GM12878 (cell line): ENCODE results near the gene NHLRC3. TPM values are rescaled to one million over a fixed set of nuclear protein-coding genes. Genes with fewer than 3 reads are reported as not detected.
"Not testable (repeated sequence)": the region's sequence is repeated elsewhere in the genome, so short reads cannot be mapped to it uniquely, and the experiment has no call there.

ENCODE experiments used
- ATAC-seq: fragments of 200-7000 bp; cut with Tn5 transposase; 3 replicates; pipeline ENCODE4 v1.9.1; 2020; ENCODE audit warnings: mild to moderate bottlenecking, moderate library complexity
- BruUV-seq: library from RNA; stranded (reverse); fragments of 400-500 nt; replicated peaks from 2 replicates; lab custom pipeline; 2021; lab: Mats Ljungman, UMichigan
- CTCF ChIA-PET: fragments of 300-600 bp; sonication (Branson Sonifier 250); formaldehyde crosslinking; extraction: SDS; loops from one replicate; lab custom pipeline; 2021; ENCODE audit warnings: inconsistent platforms; lab: Yijun Ruan, JAX
- POLR2A ChIA-PET: fragments of 350-600 bp; formaldehyde crosslinking; extraction: SDS; loops from one replicate; lab custom pipeline; 2021; ENCODE audit warnings: inconsistent platforms; lab: Charles Lee
- RAD21 ChIA-PET: fragments of 300-600 bp; sonication (Branson Sonifier 250); formaldehyde crosslinking; loops from one replicate; lab custom pipeline; 2023; ENCODE audit warnings: antibody characterized with exemption; ENCODE audit not compliant: unreplicated experiment; lab: Charles Lee
- SMC1A ChIA-PET: fragments of 300-600 bp; sonication (Branson Sonifier 250); formaldehyde crosslinking; loops from one replicate; lab custom pipeline; 2023; ENCODE audit not compliant: unreplicated experiment, uncharacterized antibody; lab: Charles Lee
- DNase-seq: peaks from one replicate; pipeline ENCODE4 v3.0.0-alpha.2; 2011; ENCODE audit warnings: low read depth, low spot score
- FAIRE-seq: peaks from 3 replicates; lab custom pipeline; 2011; peaks lifted over from hg19 to GRCh38; lab: Jason Lieb, UNC
- H2AFZ ChIP-seq: 2 replicates; pipeline ENCODE4 v1.6.0; 2011; ENCODE audit warnings: low read depth, low read length, control low read depth; ENCODE audit not compliant: control insufficient read depth
- H3K27ac ChIP-seq: 2 replicates; pipeline ENCODE4 v1.5.1; 2011; ENCODE audit warnings: control low read depth; ENCODE audit not compliant: control insufficient read depth, insufficient read depth
- H3K27me3 ChIP-seq, 2 experiments: replicated peaks in 1 of 2; 2 replicates each; pipeline versions ENCODE4 v1.6.0 to v1.6.1; 2011; ENCODE audit warnings: low read length in 1 of 2; ENCODE audit not compliant: control insufficient read depth in 2 of 2, insufficient read depth in 2 of 2
- H3K36me3 ChIP-seq, 2 experiments: 2 replicates each; pipeline ENCODE4 v1.5.1; 2011; ENCODE audit warnings: low read length in 1 of 2; ENCODE audit not compliant: control insufficient read depth in 2 of 2, insufficient read depth in 2 of 2
- H3K4me1 ChIP-seq: 2 replicates; pipeline ENCODE4 v1.6.1; 2011; ENCODE audit warnings: mild to moderate bottlenecking, low read length, moderate library complexity, mixed read lengths; ENCODE audit not compliant: control insufficient read depth, insufficient read depth
- H3K4me2 ChIP-seq: 2 replicates; pipeline ENCODE4 v1.6.0; 2011; ENCODE audit warnings: control low read depth; ENCODE audit not compliant: control insufficient read depth, insufficient read depth
- H3K4me3 ChIP-seq: fragments of 200-600 bp; sonication (generic); 2 replicates; pipeline ENCODE4 v1.5.1; 2016
- H3K79me2 ChIP-seq: 2 replicates; pipeline ENCODE4 v1.6.0; 2011; ENCODE audit warnings: low read length; ENCODE audit not compliant: control insufficient read depth, insufficient read depth
- H3K9ac ChIP-seq: 2 replicates; pipeline ENCODE4 v1.8.0; 2011; ENCODE audit warnings: low read length, control low read depth, mixed read lengths; ENCODE audit not compliant: control insufficient read depth, insufficient read depth
- H3K9me3 ChIP-seq: replicated peaks from 3 replicates; pipeline ENCODE4 v1.5.1; 2011; ENCODE audit warnings: mild to moderate bottlenecking, low read length; ENCODE audit not compliant: control insufficient read depth, insufficient read depth
- H4K20me1 ChIP-seq: 2 replicates; pipeline ENCODE4 v1.6.0; 2011; ENCODE audit not compliant: control insufficient read depth, insufficient read depth
- ASH2L ChIP-seq: fragments of 300-600, 200-600 bp; sonication (generic); IDR thresholded peaks from 2 replicates; pipeline ENCODE4 v1.6.1; 2017; ENCODE audit warnings: low read depth, mild to moderate bottlenecking, borderline replicate concordance
- ATF2 ChIP-seq: IDR thresholded peaks from 2 replicates; pipeline ENCODE4 v1.6.1; 2012; ENCODE audit warnings: low read length, inconsistent platforms
- BMI1 ChIP-seq: fragments of 450-650 bp; IDR thresholded peaks from 2 replicates; pipeline ENCODE4 v1.6.1; 2016; ENCODE audit warnings: mild to moderate bottlenecking, moderate library complexity, borderline replicate concordance
- CREB1 ChIP-seq: IDR thresholded peaks from 2 replicates; pipeline ENCODE4 v1.6.1; 2012; ENCODE audit warnings: low read depth, mild to moderate bottlenecking, inconsistent platforms
- EP300 ChIP-seq, 2 experiments: fragments of 150-350 bp in 1 of 2; IDR thresholded peaks; 2 replicates each; pipeline ENCODE4 v1.6.1; 2011 to 2012; ENCODE audit warnings: low read depth in 2 of 2, low read length in 2 of 2, borderline replicate concordance in 1 of 2, improper control_type of control experiment in 1 of 2, inconsistent platforms in 1 of 2; ENCODE audit not compliant: control insufficient read depth in 1 of 2
- ETV6 ChIP-seq, 2 experiments: fragments of 450-650 bp in 1 of 2; IDR thresholded peaks in 1 of 2; conservative IDR thresholded peaks in 1 of 2; 2 replicates each; pipeline ENCODE4 v1.6.1; 2014; ENCODE audit warnings: antibody characterized with exemption in 1 of 2, borderline replicate concordance in 1 of 2, low read depth in 1 of 2, mild to moderate bottlenecking in 1 of 2, moderate library complexity in 1 of 2
- MTA3 ChIP-seq: IDR thresholded peaks from 2 replicates; pipeline ENCODE4 v1.6.1; 2012; ENCODE audit warnings: low read length, inconsistent platforms, borderline replicate concordance
- PAX5 ChIP-seq: IDR thresholded peaks from 2 replicates; pipeline ENCODE4 v1.6.1; 2011; ENCODE audit warnings: low read depth, low read length, borderline replicate concordance
- PAX8 ChIP-seq: fragments of 450-650 bp; IDR thresholded peaks from 2 replicates; pipeline ENCODE4 v1.6.1; 2017; ENCODE audit warnings: mild to moderate bottlenecking, moderate library complexity
- POU2F2 ChIP-seq: IDR thresholded peaks from 3 replicates; pipeline ENCODE4 v1.6.1; 2011; ENCODE audit warnings: low read depth, mild to moderate bottlenecking, low read length, borderline replicate concordance
- YY1 ChIP-seq: IDR thresholded peaks from 2 replicates; pipeline ENCODE4 v1.6.1; 2011; ENCODE audit warnings: low read depth, mild to moderate bottlenecking, low read length
- ZNF274 ChIP-seq: IDR thresholded peaks from one replicate; pipeline ENCODE4 v1.8.0; 2011; ENCODE audit not compliant: insufficient read length, insufficient read depth
- WGBS: methylation state at CpG from one replicate; pipeline ENCODE4 v1.1.6; 2016; ENCODE audit warnings: low lambda C conversion rate; ENCODE audit not compliant: insufficient replicate concordance, insufficient coverage; ENCODE audit errors: missing lambda C conversion rate; 5-methylcytosine and 5-hydroxymethylcytosine counted together
- in situ Hi-C: fragments of 300-500 bp; cut with MboI; formaldehyde crosslinking; loops from 9 replicates; pipeline ENCODE4 v1.14.3; 2018; ENCODE audit warnings: mixed read lengths
- intact Hi-C: fragments of 100-400 bp; cut with micrococcal nuclease; formaldehyde crosslinking; loops from one replicate; pipeline ENCODE4 v1.14.2; 2022; ENCODE audit not compliant: unreplicated experiment
- polyA plus RNA-seq, 11 experiments: library from polyadenylated mRNA; depleted of rRNA in 4 of 11; unstranded in 6 of 11; stranded (reverse) in 5 of 11; fragments of >200 nt; fragmentation: Nextera tagmentation in 4 of 11; fragmentation: Illumina TruSeq in 1 of 11; extraction: Ambion mirVana in 4 of 11; extraction: Trizol in 1 of 11; gene quantifications; 1 replicate in 1 of 11; 2 replicates in 10 of 11; pipeline versions ENCODE4 v1.2.1 to v1.2.3, GENCODE V29; 2011 to 2016; ENCODE audit warnings: inconsistent platforms in 2 of 11, missing spikeins in 2 of 11, low read depth in 1 of 11
- total RNA-seq, 4 experiments: library from RNA; depleted of rRNA in 3 of 4; stranded (reverse); fragments of >200 nt in 3 of 4; fragmentation: Illumina TruSeq in 1 of 4; extraction: Trizol in 1 of 4; gene quantifications; 2 replicates each; pipeline versions ENCODE4 v1.2.1 to v1.2.3, GENCODE V29; 2013 to 2021

Gene NHLRC3
- total and polyA plus RNA-seq, 10 of the 15 experiments (the other 5 are each of a cell fraction or from before 2014, with no cell fraction given): 8.3 to 38.0 (median 18.9) TPM

- in situ Hi-C loops: no loop called here
Observed at GRCh38 chr13:38998739-38999138, 39.5 kb upstream of the NHLRC3 start.

GRCh38 chr13:39006371-39007111 lies 31.7 kb upstream of the NHLRC3 start:
- H3K27me3 ChIP-seq, H4K20me1 ChIP-seq, FAIRE-seq, DNase-seq, intact Hi-C loops, H3K4me2 ChIP-seq, POLR2A ChIA-PET, H3K9me3 ChIP-seq, BruUV-seq, RAD21 ChIA-PET, H2AFZ ChIP-seq, CTCF ChIA-PET, H3K79me2 ChIP-seq, H3K36me3 ChIP-seq, SMC1A ChIA-PET, H3K9ac ChIP-seq, ATAC-seq, H3K4me3 ChIP-seq, in situ Hi-C loops, H3K4me1 ChIP-seq, H3K27ac ChIP-seq: not testable (repeated sequence)
- 89% methylated on average over 18 of the region's 29 CpGs for WGBS

More at GRCh38 chr13:38998739-38999138, 39.5 kb upstream of the NHLRC3 start:
- SMC1A ChIA-PET: no interaction called here
- ATAC-seq (no peak), DNase-seq (no peak), FAIRE-seq (no peak)
- 50% methylated on average over 3 of the region's 3 CpGs for WGBS
- Histone ChIP-seq H3K4me1 (no peaks in the 10 kb centered on the region), H3K79me2 (no peaks in the 10 kb centered on the region), H3K9me3 (no peaks in the 10 kb centered on the region), H3K27ac (no peak overlapping the region), H4K20me1 (no peaks in the 10 kb centered on the region), H3K9ac (no peak overlapping the region), H2AFZ (no peak overlapping the region), H3K36me3 (no peaks in the 10 kb centered on the region), H3K4me2 (no peak overlapping the region), H3K4me3 (no peak overlapping the region), H3K27me3 (no peaks in the 10 kb centered on the region; a peak in 1 of 4 replicates)
- no TSS peak for BruUV-seq
- RAD21 ChIA-PET: no interaction called here
- POLR2A ChIA-PET: no interaction called here
- intact Hi-C loops: no loop called here
- CTCF ChIA-PET: no interaction called here
- TF ChIP-seq CREB1 (no peak), ZNF274 (no peak), PAX8 (no peak), POU2F2 (no peak), ATF2 (no peak), ASH2L (no peak), PAX5 (no peak), ETV6 (conservative IDR thresholded peaks at IDR 0.05 in 1 of 2, IDR thresholded peaks at IDR 0.05 in 1 of 2; ENCODE audit: borderline replicate concordance in 1 of 2, low read depth in 1 of 2) (no peak), MTA3 (no peak), EP300 (IDR thresholded peaks at IDR 0.05; ENCODE audit: borderline replicate concordance in 1 of 2, control insufficient read depth in 1 of 2, low read depth in 2 of 2, low read length in 2 of 2) (no peak), BMI1 (no peak), YY1 (no peak)
